DMS153 treated with DMSO at 0.1 percent for 48 hours (cell line): ENCODE measurements around the gene ARAP1.

Source experiments
- DNase-seq: peaks from one replicate; lab custom pipeline; 2025; ENCODE audit not compliant: unreplicated experiment; lab: John Stamatoyannopoulos, UW

Gene ARAP1

DNA sequence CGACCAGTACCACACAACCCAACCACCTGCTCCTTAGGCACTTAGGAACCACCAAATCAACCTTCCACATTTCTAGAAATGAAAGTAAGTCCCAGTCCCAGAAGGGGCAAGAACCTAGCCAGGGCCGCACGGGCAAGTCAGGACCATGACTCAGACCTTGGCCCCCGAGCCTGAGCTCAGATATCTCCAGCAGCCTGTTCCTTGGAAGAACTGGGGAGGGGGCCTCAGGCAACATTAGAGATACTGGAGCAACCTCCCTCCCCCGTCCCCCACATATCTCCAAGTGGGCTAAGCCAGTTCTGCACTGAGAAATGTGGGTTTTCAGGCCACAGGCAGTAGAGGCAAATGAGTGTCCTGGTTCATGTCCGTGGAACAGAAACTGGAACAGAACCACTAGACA is 7.7 kb downstream of the ARAP1 start:
- DNase-seq, result no peak

- no peak for DNase-seq
These were observed 8.6 kb downstream of the ARAP1 start for GRCh38 chr11:72743321-72744221.

- no peak for DNase-seq
These were observed 9.5 kb downstream of the ARAP1 start for GRCh38 chr11:72742513-72743320.

- DNase-seq, result no peak
These were observed 10.2 kb downstream of the ARAP1 start for GRCh38 chr11:72741849-72742512.

DNA sequence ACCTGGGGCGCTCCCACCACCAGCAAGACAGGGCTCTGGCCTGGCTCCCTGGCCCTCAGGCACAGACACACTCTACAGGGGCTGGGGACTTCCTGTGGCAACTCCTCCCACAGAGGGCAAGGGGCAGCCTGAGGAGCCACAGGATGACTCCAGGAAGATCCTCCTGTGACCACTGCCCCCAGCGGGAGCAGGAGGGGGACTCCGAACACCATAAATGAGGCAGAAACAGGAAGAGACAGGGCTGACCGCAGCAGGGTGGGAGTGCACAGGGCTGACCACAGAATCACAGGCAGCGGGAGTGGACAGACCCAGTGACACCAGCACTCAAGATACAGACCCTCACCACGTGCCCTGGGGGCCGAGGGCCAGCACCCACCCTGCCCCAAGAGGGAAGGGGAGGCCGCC is 10.8 kb downstream of the ARAP1 start:
- DNase-seq, result no peak

DNA sequence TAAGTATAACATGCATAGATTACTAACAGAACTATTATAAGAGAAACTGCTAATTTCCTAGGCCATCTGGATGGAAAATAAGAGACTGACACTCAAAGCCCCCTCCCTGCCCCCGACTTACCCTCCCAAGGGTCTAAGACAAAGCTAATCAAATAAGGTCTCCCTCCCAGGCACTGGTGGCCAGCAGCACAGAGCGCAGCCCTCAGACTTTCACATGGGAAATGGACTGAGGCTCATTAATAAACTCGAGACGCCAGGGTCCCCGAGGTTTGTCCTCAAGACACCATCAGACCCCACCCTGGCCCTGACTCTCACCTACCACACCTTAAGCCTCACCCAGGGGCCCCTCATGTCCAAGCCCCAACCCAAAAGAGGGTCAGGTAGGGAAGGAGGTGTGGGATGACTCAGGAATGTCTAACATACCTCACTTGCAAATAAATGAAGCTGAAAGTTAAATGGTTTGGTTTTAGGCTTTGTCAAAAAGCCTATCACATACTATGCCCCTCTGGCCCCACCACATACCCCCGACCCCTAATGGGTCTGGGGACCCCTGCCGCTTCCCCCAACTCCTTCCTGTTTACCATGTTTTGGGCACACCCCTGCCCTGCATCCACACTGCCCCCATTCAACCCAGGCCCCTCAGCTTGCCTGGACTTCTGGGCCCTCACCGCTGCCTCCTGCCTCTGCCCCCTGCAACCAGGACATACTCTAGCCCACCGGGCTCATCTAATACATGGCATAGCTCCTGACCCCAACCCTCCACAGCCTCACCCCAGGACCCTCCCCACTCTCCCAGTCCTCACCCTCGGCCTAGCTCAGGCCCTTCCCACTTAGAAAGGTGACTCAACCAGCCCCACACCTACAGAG is 11.4 kb downstream of the ARAP1 start:
- DNase-seq, result no peak

- no peak for DNase-seq
These were observed 12.2 kb downstream of the ARAP1 start for GRCh38 chr11:72740060-72740424.

GRCh38 chr11:72739240-72740059 is 12.8 kb downstream of the ARAP1 start:
- no peak for DNase-seq

DNA sequence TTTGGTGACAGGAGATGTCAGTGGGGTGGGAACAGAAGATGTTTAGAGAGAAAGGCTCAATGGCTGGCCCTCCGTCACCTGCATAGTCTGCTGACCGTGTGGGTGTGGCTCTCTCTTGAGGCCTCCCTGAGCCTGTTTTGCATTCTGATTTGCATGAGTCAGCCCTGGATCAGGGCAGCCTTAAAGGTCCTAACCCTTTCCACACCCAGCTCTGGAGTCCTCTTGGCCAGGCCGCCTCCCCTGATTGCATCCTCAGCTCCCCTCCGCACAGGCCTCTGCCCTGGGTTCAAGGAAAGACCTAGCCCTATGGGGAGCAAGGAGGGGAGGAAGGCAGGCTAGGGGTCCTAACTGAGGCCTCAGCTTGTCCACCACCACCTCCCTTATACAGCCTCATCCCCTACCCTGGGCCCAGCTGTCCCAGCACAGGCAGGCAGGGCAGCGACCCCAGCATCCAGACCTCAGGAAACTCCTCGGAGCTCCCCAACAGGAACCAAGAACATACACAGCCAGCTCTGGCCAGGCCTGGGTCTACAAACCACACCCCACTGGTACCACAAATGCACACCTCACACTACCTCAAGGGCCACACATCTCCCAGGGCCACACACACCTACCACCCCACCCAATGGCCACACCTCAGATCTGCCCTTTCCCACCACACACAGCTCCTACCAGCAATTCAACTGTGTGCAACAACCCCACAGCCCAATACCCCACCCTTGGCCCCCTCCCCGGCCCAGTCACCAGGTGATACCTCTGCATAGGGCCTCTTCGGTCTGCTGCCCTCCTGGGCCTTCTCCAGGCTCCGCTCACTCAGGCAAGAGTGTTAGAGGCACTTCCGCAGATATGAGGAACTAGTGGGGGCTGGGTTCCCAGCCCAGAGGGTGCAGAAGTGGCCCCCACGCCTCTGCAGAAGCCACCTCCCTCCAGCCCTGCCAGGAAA is 13.7 kb downstream of the ARAP1 start:
- DNase-seq, result no peak

- DNase-seq, result no peak
These were observed 14.9 kb downstream of the ARAP1 start for GRCh38 chr11:72737336-72737735.

- no peak for DNase-seq
These were observed 15.6 kb downstream of the ARAP1 start for GRCh38 chr11:72736452-72737069.

GRCh38 chr11:72735495-72736027 is 16.6 kb downstream of the ARAP1 start:
- no peak for DNase-seq

DNA sequence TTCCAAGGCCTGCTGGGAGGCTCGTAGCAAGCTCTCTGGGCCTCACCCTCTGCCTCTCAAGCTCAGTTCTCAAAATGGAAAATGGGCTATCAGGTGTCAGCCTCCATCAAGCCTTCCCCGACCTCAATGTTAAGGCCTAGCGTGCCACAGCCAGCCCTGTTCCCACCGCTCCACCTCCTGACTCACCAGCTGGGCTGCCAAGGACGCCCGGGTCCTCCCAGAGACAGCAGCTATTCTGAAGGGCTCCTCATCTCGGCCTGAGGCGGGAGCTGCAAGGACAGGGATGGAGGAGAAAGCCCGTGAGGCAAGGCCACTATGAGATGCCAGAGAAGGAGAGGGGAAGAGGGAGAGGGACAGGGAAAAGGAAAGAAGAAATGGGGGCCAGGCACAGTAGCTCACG is 19.9 kb downstream of the ARAP1 start:
- DNase-seq, result no peak

DNA sequence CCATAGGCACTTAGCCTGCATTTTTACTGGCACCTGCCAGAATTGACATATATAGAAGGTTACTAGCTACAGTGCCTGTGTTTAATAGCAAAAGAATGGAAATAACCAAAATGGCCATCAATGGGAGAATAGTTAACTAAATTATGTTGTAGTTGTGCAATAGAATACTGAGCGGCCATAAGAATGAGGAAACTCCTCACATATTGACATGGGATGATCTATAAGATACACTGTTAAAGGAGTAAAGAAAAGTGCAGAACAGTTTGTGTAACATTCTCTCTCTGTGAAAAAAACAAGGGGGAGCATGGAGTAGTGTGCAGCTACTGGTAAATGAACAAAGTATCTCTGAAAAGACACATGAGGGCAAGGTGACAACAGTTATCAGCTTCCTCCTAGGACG is 21.5 kb downstream of the ARAP1 start:
- DNase-seq, result no peak

GRCh38 chr11:72730243-72730642 is 22.0 kb downstream of the ARAP1 start:
- DNase-seq, result no peak

DNA sequence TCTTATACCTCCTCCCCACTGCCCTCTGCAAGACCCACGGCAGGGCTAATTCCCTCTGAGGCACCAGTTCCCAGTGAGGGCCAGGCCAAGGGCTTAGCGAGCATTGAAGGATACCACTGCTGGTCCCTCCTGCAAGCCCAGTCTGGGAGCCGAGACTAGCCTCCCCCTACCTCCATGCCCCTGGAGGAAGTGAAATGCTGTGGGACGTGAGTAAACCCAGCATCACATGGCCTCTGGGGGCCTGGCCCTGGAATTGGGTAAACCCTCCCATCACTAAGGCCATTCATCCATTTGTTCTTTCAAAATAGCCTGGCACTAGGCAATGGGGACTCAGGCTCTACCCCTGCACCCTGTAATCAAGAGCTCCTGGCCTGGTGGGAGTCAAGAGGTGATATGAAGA is 24.7 kb downstream of the ARAP1 start:
- no peak for DNase-seq

- DNase-seq, result no peak
These were observed 25.7 kb downstream of the ARAP1 start for GRCh38 chr11:72726266-72727220.
